ENCODE measurements around the gene ACTN3.
"Not testable (repeated sequence)": the region's sequence is repeated elsewhere in the genome, so short reads cannot be mapped to it uniquely, and the experiment has no call there.

The ACTN3 gene

GRCh38 chr11:66544952-66545351 is 1.8 kb upstream of the ACTN3 start:
- not testable (repeated sequence) for DNase-seq (ENCODE audit: low read depth, low spot score)

DNA sequence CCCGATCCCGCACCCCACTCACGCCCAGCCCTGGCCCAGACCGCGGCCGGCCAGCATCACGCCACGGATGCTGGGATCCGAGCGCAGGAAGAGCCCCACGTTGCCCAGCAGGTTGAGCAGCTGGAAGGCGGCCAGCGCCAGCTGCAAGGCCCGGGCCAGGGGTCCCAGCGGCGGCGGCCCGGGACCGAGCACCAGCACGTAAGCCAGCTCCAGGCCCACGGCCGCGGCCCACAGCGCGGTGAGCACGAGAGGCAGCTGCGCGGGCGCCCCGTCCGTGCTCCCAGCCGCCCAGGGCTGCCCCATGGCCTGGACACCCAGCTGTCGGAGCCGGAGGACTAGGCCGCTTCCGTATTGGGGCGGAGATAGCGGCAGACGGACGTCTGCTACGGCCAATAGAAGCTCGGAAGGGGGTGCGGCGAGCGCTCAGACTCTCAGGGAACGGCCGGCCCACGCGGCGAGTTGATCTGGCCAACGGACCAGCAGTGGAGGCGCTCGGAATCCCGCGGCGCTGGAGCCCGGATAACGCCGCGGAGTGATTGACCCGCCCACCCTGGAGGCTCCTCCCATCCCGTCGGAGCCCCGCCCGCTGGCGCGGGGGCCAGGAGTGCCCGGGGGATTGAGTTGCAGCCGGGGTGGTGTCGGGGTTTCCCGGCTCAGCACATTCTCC is 869 bp upstream of the ACTN3 start, which contains the start of gene ZDHHC24:
Gene ZDHHC24 (minus strand): TSS at position 348 of the 667 bp plus-strand sequence. CDS start 45 bp downstream, at position 303.
- peak; percentile 88 for DNase-seq (ENCODE audit: low read depth, low spot score)

- DNase-seq (ENCODE audit: low read depth, low spot score), result no peak
Measured at GRCh38 chr11:66546966-66547661, 411 bp downstream of the ACTN3 start.

- DNase-seq (ENCODE audit: low read depth, low spot score), result no peak
Measured at GRCh38 chr11:66547662-66548009, 933 bp downstream of the ACTN3 start.

DNA sequence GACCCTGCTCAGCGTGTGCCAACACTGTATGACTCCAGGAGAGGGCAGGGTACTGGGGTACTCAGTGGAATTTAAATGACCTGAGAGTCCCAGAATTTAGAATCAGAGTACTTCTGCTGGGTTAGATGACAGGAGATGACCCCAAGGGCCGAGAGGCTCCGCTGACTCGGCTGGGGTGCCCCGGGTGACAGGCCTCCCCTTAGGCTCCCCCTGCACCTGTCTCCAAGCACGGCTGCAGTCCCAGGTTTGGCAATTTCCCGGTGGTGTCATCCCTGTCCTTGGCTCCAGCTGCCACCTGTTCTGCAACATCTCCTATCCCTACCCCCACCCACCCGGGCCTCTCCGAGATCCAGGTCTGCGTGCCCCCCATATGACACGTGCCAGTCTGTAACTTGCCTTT is 1.3 kb downstream of the ACTN3 start:
- no peak for DNase-seq (ENCODE audit: low read depth, low spot score)

- DNase-seq (ENCODE audit: low read depth, low spot score), result no peak
Measured at GRCh38 chr11:66548774-66549630, 2.3 kb downstream of the ACTN3 start.

DNA sequence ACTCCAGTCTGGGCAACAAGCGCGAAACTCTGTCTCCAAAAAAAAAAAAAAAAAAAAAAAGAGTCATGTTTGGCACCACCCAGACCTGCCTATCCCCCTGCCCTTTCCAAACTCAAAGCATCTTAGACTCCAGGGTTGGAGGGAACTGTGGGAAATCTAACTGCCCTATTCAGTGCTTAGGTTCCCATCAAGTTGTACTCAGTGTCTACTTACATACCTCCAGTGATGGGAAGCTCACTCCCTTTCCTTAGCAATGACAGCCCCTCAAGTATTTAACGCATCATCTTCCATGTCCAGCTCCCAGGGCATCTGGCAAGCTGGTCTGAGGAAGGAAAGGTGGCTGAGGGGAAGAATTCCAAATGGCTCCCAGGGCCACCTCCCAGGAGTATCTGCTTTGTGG is 3.0 kb downstream of the ACTN3 start:
- no peak for DNase-seq (ENCODE audit: low read depth, low spot score)

GRCh38 chr11:66550887-66551286 is 4.2 kb downstream of the ACTN3 start:
- DNase-seq (ENCODE audit: low read depth, low spot score), result no peak

DNA sequence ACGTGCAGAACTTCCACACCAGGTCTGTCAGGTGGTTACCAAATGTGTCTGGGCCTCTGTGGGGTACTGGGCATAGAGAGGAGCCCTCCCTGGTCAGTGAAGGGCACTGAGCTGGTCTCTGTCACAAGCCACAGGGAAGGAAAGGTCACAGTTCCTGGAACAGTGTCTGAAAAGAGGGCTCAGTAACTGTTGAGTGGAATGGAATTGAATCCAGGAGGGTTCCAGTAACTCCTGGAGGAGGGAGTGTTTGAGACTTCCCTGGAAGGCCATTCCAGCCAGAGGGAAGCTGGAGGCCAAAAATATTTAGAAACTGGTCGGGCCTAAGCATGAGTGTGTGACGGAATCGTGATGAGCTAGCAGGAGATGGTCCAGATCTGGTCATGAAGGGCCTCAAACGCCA is 7.9 kb downstream of the ACTN3 start:
- no peak for DNase-seq (ENCODE audit: low read depth, low spot score)

DNA sequence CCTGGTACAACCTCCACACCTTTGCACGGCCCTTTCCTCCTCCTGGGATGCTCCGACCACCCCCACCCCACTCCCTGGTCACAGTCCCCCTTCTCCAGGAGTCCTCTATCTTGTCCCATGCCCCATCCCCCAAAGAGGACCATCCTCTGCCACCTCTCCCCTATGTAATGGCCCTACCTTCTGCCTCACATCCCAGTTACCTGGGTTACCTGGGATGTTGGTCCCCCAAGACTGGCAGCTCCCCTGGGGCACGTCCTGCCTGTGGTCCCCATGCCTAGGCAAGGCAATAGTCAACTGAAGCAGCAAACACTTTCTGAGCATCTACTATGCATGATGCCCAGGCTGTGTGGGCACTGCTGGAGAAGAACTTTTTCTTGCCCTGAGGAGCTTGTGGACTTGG is 8.7 kb downstream of the ACTN3 start:
- DNase-seq (ENCODE audit: low read depth, low spot score), result no peak

GRCh38 chr11:66556086-66556485 is 9.4 kb downstream of the ACTN3 start:
- DNase-seq (ENCODE audit: low read depth, low spot score), result no peak

GRCh38 chr11:66557733-66558326 is 11.1 kb downstream of the ACTN3 start:
- DNase-seq (ENCODE audit: low read depth, low spot score), result no peak

DNA sequence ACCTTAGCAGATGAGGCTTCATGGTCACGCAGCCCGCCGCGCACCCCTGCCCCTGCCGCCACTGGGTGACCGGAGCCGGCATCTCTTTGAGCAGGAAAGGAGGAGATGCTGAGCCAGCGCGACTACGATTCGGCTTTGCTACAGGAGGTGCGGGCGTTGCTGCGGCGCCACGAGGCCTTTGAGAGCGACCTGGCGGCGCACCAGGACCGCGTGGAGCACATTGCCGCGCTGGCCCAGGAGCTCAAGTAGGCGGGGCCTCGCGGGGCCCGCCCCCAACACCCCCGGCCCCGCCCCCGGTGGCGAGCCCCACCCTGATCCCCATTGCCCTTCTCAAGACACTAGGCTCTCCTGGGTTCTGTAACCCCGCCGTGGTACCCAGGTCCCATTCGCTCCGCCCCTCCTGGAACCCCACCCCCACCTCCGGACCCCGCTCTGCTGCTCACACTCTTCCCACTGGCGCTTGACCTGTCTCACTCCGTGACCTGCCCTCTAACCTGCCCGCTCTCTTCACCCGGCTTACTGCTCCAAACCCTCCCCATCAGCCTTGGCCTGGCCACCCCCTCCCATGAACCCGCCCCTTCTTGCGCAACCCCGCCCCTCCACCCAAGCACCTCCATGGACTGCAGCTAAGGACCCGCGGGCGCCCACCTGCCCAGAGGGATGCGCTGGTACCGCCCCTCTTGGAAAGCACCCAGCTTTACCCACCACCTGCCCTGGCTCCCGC is 12.6 kb downstream of the ACTN3 start:
- no peak for DNase-seq (ENCODE audit: low read depth, low spot score)

- no peak for DNase-seq (ENCODE audit: low read depth, low spot score)
Measured at GRCh38 chr11:66559866-66560676, 13.4 kb downstream of the ACTN3 start.

DNA sequence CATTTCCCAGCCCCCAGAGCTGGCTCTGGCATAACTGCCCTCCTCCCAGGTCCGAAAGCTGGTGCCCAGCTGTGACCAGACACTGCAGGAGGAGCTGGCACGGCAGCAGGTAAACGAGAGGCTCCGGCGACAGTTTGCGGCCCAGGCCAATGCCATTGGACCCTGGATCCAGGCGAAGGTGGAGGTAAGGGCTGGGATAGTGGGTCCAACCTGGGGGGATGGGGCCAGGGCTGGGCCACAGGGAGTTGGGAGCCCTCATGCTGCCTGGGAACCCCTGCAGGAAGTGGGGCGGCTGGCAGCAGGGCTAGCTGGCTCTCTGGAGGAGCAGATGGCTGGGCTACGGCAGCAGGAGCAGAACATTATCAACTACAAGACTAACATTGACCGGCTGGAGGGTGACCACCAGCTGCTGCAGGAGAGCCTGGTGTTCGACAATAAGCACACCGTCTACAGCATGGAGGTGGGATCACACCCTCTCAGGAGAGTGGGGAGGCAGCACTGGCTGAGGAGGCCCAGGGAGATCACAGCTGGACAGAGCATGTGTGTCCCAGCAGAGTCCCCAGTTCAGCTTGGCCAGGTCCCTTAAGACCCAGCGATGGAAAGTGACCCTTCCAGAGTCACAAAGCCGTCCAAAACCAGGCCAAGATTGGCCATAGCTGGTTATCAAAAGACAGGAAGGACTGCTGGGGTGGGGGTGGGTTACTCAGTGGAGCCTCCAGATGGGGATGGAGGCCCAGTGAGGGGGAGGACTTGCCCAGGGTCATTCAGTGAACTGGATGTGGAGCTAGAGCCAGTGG is 14.7 kb downstream of the ACTN3 start:
- DNase-seq (ENCODE audit: low read depth, low spot score), result no peak

DNA sequence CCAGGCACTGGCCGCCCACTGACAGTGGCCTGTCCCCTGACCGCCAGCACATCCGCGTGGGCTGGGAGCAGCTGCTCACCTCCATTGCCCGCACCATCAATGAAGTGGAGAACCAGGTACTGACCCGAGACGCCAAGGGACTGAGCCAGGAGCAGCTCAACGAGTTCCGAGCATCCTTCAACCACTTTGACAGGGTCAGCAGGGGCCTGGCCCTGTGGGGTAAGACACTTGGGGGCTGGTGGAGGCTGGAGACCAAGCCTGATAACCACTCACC is 15.2 kb downstream of the ACTN3 start:
- no peak for DNase-seq (ENCODE audit: low read depth, low spot score)

DNA sequence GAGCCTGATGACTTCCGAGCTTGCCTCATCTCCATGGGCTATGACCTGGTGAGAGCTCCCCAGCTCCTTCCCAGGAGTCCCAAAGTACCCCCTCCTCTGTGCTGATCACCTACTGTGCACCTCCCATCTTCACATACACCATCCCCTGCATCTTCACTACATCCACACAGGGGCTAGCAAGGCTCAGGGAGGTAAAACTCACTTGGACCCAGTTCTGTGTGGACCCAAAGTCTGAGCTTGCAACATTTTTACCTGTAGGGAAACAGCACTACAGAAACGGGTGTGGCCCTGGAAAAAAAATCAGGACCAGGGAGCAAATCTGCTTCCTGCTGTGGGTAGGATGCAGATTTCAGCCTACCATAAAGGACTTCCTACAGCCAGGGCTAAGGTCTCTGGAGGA is 15.6 kb downstream of the ACTN3 start:
- no peak for DNase-seq (ENCODE audit: low read depth, low spot score)

- DNase-seq (ENCODE audit: low read depth, low spot score), result no peak
Measured at GRCh38 chr11:66562907-66563583, 16.3 kb downstream of the ACTN3 start.

DNA sequence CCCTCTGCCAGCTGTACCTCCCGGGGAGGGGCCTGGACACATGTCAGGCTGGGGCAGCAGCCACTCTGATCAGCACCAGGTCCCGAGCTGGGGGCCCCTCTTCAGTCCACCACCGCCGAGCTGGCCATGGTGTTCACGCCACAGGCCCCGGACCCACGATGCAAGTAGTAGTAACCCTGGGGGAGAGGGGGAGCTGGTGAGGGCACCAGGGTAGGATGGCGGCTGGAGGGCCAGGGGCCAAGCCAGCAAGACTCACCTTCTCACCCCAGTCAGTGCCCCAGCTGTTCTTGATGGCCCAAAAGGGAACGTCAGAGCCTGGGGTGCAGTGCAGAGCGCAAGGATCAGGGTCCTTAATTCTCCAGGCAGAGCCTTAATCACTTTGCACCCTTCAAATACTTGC is 17.1 kb downstream of the ACTN3 start:
- DNase-seq (ENCODE audit: low read depth, low spot score), result no peak
